ENCODE data around the gene CEMIP2.
A peak's percentile ranks its signal among the peaks of the same experiment; 100 is the strongest.

CEMIP2 gene

GRCh38 chr9:71746758-71747125 lies 21.6 kb downstream of the CEMIP2 start:
- DNase-seq: peak; percentile 48 to 71

- no peak for DNase-seq
Measured at GRCh38 chr9:71746023-71746757, 22.1 kb downstream of the CEMIP2 start.

GRCh38 chr9:71744754-71745521 lies 23.4 kb downstream of the CEMIP2 start:
- DNase-seq: no peak

- peak; percentile 46 to 80 for DNase-seq
Measured at GRCh38 chr9:71743882-71744281, 24.4 kb downstream of the CEMIP2 start.

- no peak for DNase-seq
Measured at GRCh38 chr9:71743217-71743705, 25.1 kb downstream of the CEMIP2 start.

GRCh38 chr9:71742703-71743102 lies 25.6 kb downstream of the CEMIP2 start:
- no peak for DNase-seq

GRCh38 chr9:71741926-71742648 lies 26.2 kb downstream of the CEMIP2 start:
- DNase-seq: no peak

GRCh38 chr9:71740199-71740598 lies 28.1 kb downstream of the CEMIP2 start:
- DNase-seq: no peak

- no peak for DNase-seq
Measured at GRCh38 chr9:71737455-71737854, 30.9 kb downstream of the CEMIP2 start.

GRCh38 chr9:71736236-71736635 lies 32.1 kb downstream of the CEMIP2 start:
- no peak for DNase-seq

- DNase-seq: no peak
Measured at GRCh38 chr9:71734950-71735349, 33.4 kb downstream of the CEMIP2 start.

GRCh38 chr9:71733176-71733575 lies 35.1 kb downstream of the CEMIP2 start:
- DNase-seq: no peak

- no peak for DNase-seq
Measured at GRCh38 chr9:71729816-71730526, 38.3 kb downstream of the CEMIP2 start.

GRCh38 chr9:71726723-71727122 lies 41.6 kb downstream of the CEMIP2 start:
- DNase-seq: no peak

- no peak for DNase-seq
Measured at GRCh38 chr9:71725590-71726338, 42.5 kb downstream of the CEMIP2 start.

GRCh38 chr9:71721855-71722254 lies 46.5 kb downstream of the CEMIP2 start:
- DNase-seq: no peak

- peak in 1 of 2 donors; percentile 10 for DNase-seq
Measured at GRCh38 chr9:71719562-71719961, 48.8 kb downstream of the CEMIP2 start.

- DNase-seq: no peak
Measured at GRCh38 chr9:71719088-71719487, 49.2 kb downstream of the CEMIP2 start.

GRCh38 chr9:71716138-71716909 lies 52.0 kb downstream of the CEMIP2 start:
- DNase-seq: peak in 1 of 2 donors; percentile 33

- DNase-seq: no peak
Measured at GRCh38 chr9:71710856-71711255, 57.5 kb downstream of the CEMIP2 start.

GRCh38 chr9:71710201-71710600 lies 58.1 kb downstream of the CEMIP2 start:
- DNase-seq: no peak
